Sigmoid colon (tissue), 7 donors: ENCODE measurements around the gene TMEM170B. TPM values are rescaled to one million over a fixed set of nuclear protein-coding genes. Genes with fewer than 3 reads are reported as not detected.

Source experiments
- DNase-seq: peaks from one replicate; pipeline ENCODE4 v3.0.0-alpha.2; 2019
- H3K27ac ChIP-seq, 4 donors: fragments of 200-600 bp; sonication (generic); one replicate each; pipeline ENCODE4 v1.5.1; 2016 to 2019; ENCODE audit warnings: mild to moderate bottlenecking in 1 of 4
- H3K27me3 ChIP-seq, 3 donors: fragments of 200-600 bp; sonication (generic); one replicate each; pipeline ENCODE4 v1.5.1; 2019; ENCODE audit warnings: mild to moderate bottlenecking in 1 of 3
- H3K36me3 ChIP-seq, 4 donors: fragments of 200-600 bp; sonication (generic); one replicate each; pipeline ENCODE4 v1.5.1; 2016 to 2019
- H3K4me1 ChIP-seq, 4 donors: fragments of 200-600 bp; sonication (generic); one replicate each; pipeline ENCODE4 v1.5.1; 2017 to 2019
- H3K4me3 ChIP-seq, 4 donors: fragments of 200-600 bp; sonication (generic); one replicate each; pipeline ENCODE4 v1.5.1; 2017 to 2019; ENCODE audit warnings: mild to moderate bottlenecking in 2 of 4, moderate library complexity in 1 of 4
- H3K9me3 ChIP-seq, 4 donors: fragments of 200-600 bp in 3 of 4; sonication (generic) in 3 of 4; one replicate each; pipeline versions ENCODE4 v1.5.1 to v1.6.1; 2013 to 2019
- EP300 ChIP-seq, 4 donors: sonication (generic); formaldehyde crosslinking; IDR thresholded peaks; one replicate each; pipeline ENCODE4 v1.6.1; 2017; ENCODE audit warnings: antibody characterized with exemption in 4 of 4
- POLR2A ChIP-seq, 2 donors: fragments of 450-650 bp; IDR thresholded peaks; one replicate each; pipeline ENCODE4 v1.6.1; 2016; ENCODE audit warnings: antibody characterized with exemption in 2 of 2, mild to moderate bottlenecking in 2 of 2, moderate library complexity in 2 of 2
- POLR2AphosphoS5 ChIP-seq, 4 donors: sonication (generic); formaldehyde crosslinking; IDR thresholded peaks; one replicate each; pipeline ENCODE4 v1.6.1; 2017; ENCODE audit warnings: antibody characterized with exemption in 4 of 4
- WGBS, 2 donors: extraction: QIAGEN DNeasy Blood & Tissue Kit; methylation state at CpG; one replicate each; pipeline ENCODE4 v1.1.7; 2013; 5-methylcytosine and 5-hydroxymethylcytosine counted together
- intact Hi-C: fragments of 100-400 bp; cut with DNase I; formaldehyde crosslinking; loops from one replicate; pipeline ENCODE4 v1.15.1; 2023
- polyA plus RNA-seq, 3 donors: library from polyadenylated mRNA; stranded (reverse); fragments of 200-250 nt; gene quantifications; one replicate each; pipeline ENCODE4 v1.2.3, GENCODE V29; 2013
- total RNA-seq, 4 donors: library from RNA; depleted of rRNA; stranded (reverse); fragments of >200 nt; gene quantifications; one replicate each; pipeline ENCODE4 v1.1.0, GENCODE V29; 2016
- TF ChIP-seq, protein P1 (sequence below), 4 experiments: fragments of 450-650 bp in 3 of 4; fragments of 200-600 bp in 1 of 4; IDR thresholded peaks; one replicate each; pipeline ENCODE4 v1.5.1; 2016 to 2019; ENCODE audit warnings: antibody characterized with exemption in 4 of 4, mild to moderate bottlenecking in 3 of 4, moderate library complexity in 2 of 4
- donor health status: healthy with polysubstance abuse.
- donor health status: Bipolar disorder and iron deficiency.
- donor health status: healthy.

TMEM170B gene
- total and polyA plus RNA-seq, 7 donors, result 0.92 to 11.0 (median 8.7) TPM

DNA sequence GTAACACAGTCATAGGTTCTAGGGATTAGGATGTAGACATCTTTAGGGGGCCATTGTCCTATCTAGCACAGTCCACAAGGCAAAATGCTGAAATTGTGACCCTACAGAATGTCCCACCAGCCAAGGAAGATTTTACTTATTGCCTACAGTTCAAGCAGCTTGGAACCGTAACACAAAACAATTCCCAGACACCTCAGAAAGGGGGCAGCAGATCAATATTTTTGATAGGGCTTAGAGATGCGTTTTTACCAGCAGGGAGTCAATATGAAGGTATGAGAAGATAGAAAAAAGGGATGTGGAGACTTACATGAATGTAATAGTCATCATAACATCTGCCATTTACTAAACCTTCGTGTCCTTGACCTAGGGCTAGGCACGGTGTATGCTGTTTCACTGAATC lies 81.0 kb downstream of the TMEM170B start:
- no peak overlapping the region for H3K4me3 ChIP-seq
- H3K27me3 ChIP-seq, result no peaks in the 10 kb centered on the region
- no peaks in the 10 kb centered on the region for H3K9me3 ChIP-seq
- H3K27ac ChIP-seq, result no peak overlapping the region
- DNase-seq, result no peak
- H3K36me3 ChIP-seq, result no peaks in the 10 kb centered on the region
- intact Hi-C loops, result no loop called here
- TF ChIP-seq EP300 (IDR thresholded peaks at IDR 0.05) (no peak), POLR2A (IDR thresholded peaks at IDR 0.05) (no peak), POLR2AphosphoS5 (IDR thresholded peaks at IDR 0.05) (no peak)
- TF ChIP-seq, protein P1, sequence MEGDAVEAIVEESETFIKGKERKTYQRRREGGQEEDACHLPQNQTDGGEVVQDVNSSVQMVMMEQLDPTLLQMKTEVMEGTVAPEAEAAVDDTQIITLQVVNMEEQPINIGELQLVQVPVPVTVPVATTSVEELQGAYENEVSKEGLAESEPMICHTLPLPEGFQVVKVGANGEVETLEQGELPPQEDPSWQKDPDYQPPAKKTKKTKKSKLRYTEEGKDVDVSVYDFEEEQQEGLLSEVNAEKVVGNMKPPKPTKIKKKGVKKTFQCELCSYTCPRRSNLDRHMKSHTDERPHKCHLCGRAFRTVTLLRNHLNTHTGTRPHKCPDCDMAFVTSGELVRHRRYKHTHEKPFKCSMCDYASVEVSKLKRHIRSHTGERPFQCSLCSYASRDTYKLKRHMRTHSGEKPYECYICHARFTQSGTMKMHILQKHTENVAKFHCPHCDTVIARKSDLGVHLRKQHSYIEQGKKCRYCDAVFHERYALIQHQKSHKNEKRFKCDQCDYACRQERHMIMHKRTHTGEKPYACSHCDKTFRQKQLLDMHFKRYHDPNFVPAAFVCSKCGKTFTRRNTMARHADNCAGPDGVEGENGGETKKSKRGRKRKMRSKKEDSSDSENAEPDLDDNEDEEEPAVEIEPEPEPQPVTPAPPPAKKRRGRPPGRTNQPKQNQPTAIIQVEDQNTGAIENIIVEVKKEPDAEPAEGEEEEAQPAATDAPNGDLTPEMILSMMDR (IDR thresholded peaks at IDR 0.05), result no peak
- 31 to 69% methylated on average over 4 of the region's 4 CpGs for WGBS, 2 donors
- peaks cover 0 to 27% (median 11%) of the 10 kb centered on the region in 4 donors for H3K4me1 ChIP-seq

DNA sequence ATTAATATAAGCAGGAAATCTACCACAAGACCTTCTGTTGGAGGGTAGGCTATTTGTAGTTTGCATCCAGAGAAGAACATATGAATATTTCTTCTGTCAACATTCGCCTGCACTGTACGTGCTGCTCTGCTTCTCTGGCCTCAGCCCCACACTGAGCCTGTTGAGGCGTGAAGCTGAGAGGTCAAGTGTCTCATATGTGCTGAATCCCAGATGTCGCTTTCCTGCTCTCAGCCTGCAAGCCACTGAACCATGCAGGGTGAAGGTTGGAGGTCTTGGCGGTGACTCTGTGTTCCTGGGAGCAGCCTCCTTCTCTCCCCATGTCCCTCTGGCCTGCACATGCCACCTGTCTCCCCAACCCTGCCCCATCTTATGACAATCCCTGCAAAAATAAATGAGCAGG lies 83.6 kb downstream of the TMEM170B start:
- no peaks in the 10 kb centered on the region for H3K36me3 ChIP-seq
- no peaks in the 10 kb centered on the region for H3K9me3 ChIP-seq
- H3K27ac ChIP-seq, result peak overlapping the region in 1 of 4 donors; percentile 1
- intact Hi-C loops, result no loop called here
- H3K27me3 ChIP-seq, result no peaks in the 10 kb centered on the region
- no peak for DNase-seq
- H3K4me3 ChIP-seq, result no peak overlapping the region
- TF ChIP-seq, protein P1 (IDR thresholded peaks at IDR 0.05), result no peak
- no peak for TF ChIP-seq POLR2AphosphoS5 (IDR thresholded peaks at IDR 0.05)
- no peak for TF ChIP-seq POLR2A (IDR thresholded peaks at IDR 0.05)
- no peak for TF ChIP-seq EP300 (IDR thresholded peaks at IDR 0.05)
- 81 to 83% methylated on average over 5 of the region's 5 CpGs for WGBS, 2 donors
- peaks cover 0 to 31% (median 10%) of the 10 kb centered on the region in 4 donors for H3K4me1 ChIP-seq

DNA sequence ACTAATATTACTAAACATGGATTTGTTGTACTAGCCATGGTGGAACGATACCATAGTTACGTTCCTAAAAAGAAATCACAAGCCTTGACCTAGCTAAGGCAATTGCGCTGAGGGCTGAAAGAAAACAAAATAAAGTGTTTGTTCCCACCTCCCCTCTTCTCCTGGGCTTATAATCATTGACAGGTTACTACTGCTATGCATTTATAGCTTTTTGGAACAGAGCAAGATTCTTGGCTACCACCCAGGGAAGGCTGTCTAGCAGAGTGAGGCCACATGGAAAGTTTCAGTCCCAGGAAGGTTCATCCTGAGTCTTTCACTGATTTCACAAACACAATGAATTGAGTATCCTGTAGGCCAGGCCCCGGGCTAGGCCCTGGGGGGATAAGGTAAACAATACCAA lies 84.6 kb downstream of the TMEM170B start:
- TF ChIP-seq, protein P1 (IDR thresholded peaks at IDR 0.05), result no peak
- TF ChIP-seq POLR2A (IDR thresholded peaks at IDR 0.05) (no peak), POLR2AphosphoS5 (IDR thresholded peaks at IDR 0.05) (no peak), EP300 (IDR thresholded peaks at IDR 0.05) (no peak)
- H3K9me3 ChIP-seq, result no peaks in the 10 kb centered on the region
- no peak for DNase-seq
- H3K36me3 ChIP-seq, result no peaks in the 10 kb centered on the region
- H3K27me3 ChIP-seq, result no peaks in the 10 kb centered on the region
- intact Hi-C loops, result no loop called here
- peak overlapping the region in 1 of 4 donors; percentile 57 for H3K27ac ChIP-seq
- no peak overlapping the region for H3K4me3 ChIP-seq
- WGBS, 2 donors, result 56 to 78% methylated on average over 4 of the region's 4 CpGs
- peaks cover 0 to 26% (median 8%) of the 10 kb centered on the region in 4 donors for H3K4me1 ChIP-seq

DNA sequence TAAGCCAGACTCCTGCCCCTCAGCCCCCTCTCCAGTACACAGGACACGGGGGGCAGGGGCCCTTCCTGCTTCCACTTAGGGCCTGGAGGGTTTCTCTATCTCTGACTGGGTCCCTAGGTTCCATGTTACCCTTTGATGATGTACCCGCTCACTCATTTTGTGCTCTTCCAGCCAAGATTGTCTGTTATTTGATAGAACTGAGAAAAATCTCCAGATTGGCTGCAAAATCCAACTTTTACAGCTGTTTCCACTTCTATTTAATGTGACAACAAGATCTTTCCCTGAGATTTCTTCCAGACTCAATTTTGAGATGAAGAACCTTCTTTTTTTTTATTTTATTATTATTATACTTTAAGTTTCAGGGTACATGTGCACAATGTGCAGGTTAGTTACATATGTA lies 85.7 kb downstream of the TMEM170B start:
- H3K27me3 ChIP-seq, result no peaks in the 10 kb centered on the region
- peak overlapping the region in 1 of 4 donors; percentile 57 for H3K27ac ChIP-seq
- 88 to 89% methylated on average over 2 of the region's 2 CpGs for WGBS, 2 donors
- TF ChIP-seq POLR2AphosphoS5 (IDR thresholded peaks at IDR 0.05) (no peak), POLR2A (IDR thresholded peaks at IDR 0.05) (no peak), EP300 (IDR thresholded peaks at IDR 0.05) (no peak)
- TF ChIP-seq, protein P1 (IDR thresholded peaks at IDR 0.05), result no peak
- H3K36me3 ChIP-seq, result no peaks in the 10 kb centered on the region
- peaks cover 0 to 26% (median 8%) of the 10 kb centered on the region in 4 donors for H3K4me1 ChIP-seq
- no peak for DNase-seq
- H3K9me3 ChIP-seq, result no peaks in the 10 kb centered on the region
- intact Hi-C loops, result no loop called here
- H3K4me3 ChIP-seq, result no peak overlapping the region

DNA sequence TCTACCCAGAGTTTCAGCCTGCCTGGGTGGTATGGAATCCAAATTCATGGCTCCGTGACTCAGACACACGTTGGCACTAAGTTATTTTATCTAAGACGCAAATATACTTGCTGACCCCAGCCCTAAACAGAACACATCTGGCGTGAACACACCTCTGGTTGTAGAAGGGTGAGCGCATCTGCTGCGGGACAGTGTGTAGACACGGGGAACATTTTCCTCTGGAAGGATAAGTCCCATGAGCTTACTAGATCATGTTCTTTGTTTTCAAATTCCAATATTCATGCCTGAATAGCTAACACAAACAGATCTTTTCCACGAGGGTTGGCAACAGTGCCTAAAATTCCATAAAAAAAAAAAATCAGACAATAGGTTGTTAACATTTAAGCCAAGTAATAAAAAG lies 87.8 kb downstream of the TMEM170B start:
- 83 to 87% methylated on average over 8 of the region's 8 CpGs for WGBS, 2 donors
- Histone ChIP-seq H3K36me3 (no peaks in the 10 kb centered on the region), H3K27ac (peak overlapping the region in 1 of 4 donors; percentile 40), H3K4me1 (peaks cover 0 to 26% (median 8%) of the 10 kb centered on the region in 4 donors), H3K4me3 (no peak overlapping the region), H3K9me3 (no peaks in the 10 kb centered on the region), H3K27me3 (no peaks in the 10 kb centered on the region)
- DNase-seq, result no peak
- intact Hi-C loops, result no loop called here
- TF ChIP-seq, protein P1 (IDR thresholded peaks at IDR 0.05), result no peak
- TF ChIP-seq POLR2A (IDR thresholded peaks at IDR 0.05) (no peak), POLR2AphosphoS5 (IDR thresholded peaks at IDR 0.05) (no peak), EP300 (IDR thresholded peaks at IDR 0.05) (no peak)
